CD14-positive monocyte (primary cell): Measurements from ENCODE around the gene CTBP2. TPM values are rescaled to one million over a fixed set of nuclear protein-coding genes. Genes with fewer than 3 reads are reported as not detected.
A peak's percentile ranks its signal among the peaks of the same experiment; 100 is the strongest.

ENCODE experiments used
- DNase-seq, 3 donors: peaks; one replicate each; pipeline ENCODE4 v3.0.0-alpha.2; 2011 to 2022
- H2AFZ ChIP-seq: 2 replicates; pipeline ENCODE4 v1.6.0; 2012; ENCODE audit warnings: mild to moderate bottlenecking, low read depth, low read length, inconsistent platforms; ENCODE audit not compliant: insufficient read depth, poor library complexity, severe bottlenecking
- H3K27ac ChIP-seq, 2 donors: 1 replicate in 1 of 2; 2 replicates in 1 of 2; pipeline ENCODE4 v1.5.1; 2012 to 2013; ENCODE audit warnings: low read length in 2 of 2, control low read depth in 1 of 2, inconsistent platforms in 1 of 2, low read depth in 1 of 2, mild to moderate bottlenecking in 1 of 2
- H3K27me3 ChIP-seq, 2 donors: one replicate each; pipeline versions ENCODE4 v1.6.0 to v1.6.1; 2011 to 2013; ENCODE audit warnings: low read length in 2 of 2; ENCODE audit not compliant: control insufficient read depth in 2 of 2, insufficient read depth in 2 of 2
- H3K36me3 ChIP-seq, 2 donors: replicated peaks in 1 of 2; 1 replicate in 1 of 2; 2 replicates in 1 of 2; pipeline versions ENCODE4 v1.5.1 to v1.6.1; 2012 to 2013; ENCODE audit warnings: low read length in 2 of 2, control low read depth in 1 of 2, inconsistent platforms in 1 of 2, mild to moderate bottlenecking in 1 of 2; ENCODE audit not compliant: insufficient read depth in 2 of 2, control insufficient read depth in 1 of 2
- H3K4me1 ChIP-seq, 2 donors: 1 replicate in 1 of 2; 2 replicates in 1 of 2; pipeline versions ENCODE4 v1.5.1 to v1.6.1; 2012 to 2013; ENCODE audit warnings: low read length in 2 of 2, control low read depth in 1 of 2, inconsistent platforms in 1 of 2, mild to moderate bottlenecking in 1 of 2, moderate library complexity in 1 of 2; ENCODE audit not compliant: insufficient read depth in 2 of 2, control insufficient read depth in 1 of 2
- H3K4me2 ChIP-seq: replicated peaks from 2 replicates; pipeline ENCODE3; 2012; ENCODE audit warnings: low read length, moderate library complexity, mild to moderate bottlenecking; ENCODE audit not compliant: poor library complexity, severe bottlenecking; ENCODE audit errors: extremely low read depth
- H3K4me3 ChIP-seq, 3 experiments: fragments of 200-600 bp in 1 of 3; sonication (generic) in 1 of 3; replicated peaks in 1 of 3; 1 replicate in 2 of 3; 2 replicates in 1 of 3; pipeline ENCODE4 v1.5.1; 2011 to 2013; ENCODE audit warnings: low read length in 3 of 3, mild to moderate bottlenecking in 3 of 3, control low read depth in 2 of 3, low read depth in 2 of 3, inconsistent platforms in 1 of 3, moderate library complexity in 1 of 3
- H3K79me2 ChIP-seq: 2 replicates; pipeline ENCODE4 v1.6.0; 2012; ENCODE audit warnings: mild to moderate bottlenecking, control low read depth, inconsistent platforms, low read length, moderate library complexity; ENCODE audit not compliant: insufficient read depth
- H3K9ac ChIP-seq: 2 replicates; pipeline ENCODE4 v1.6.0; 2017; ENCODE audit warnings: low read length, mild to moderate bottlenecking; ENCODE audit not compliant: insufficient read depth, poor library complexity, severe bottlenecking
- H3K9me3 ChIP-seq, 2 donors: replicated peaks in 1 of 2; 1 replicate in 1 of 2; 2 replicates in 1 of 2; pipeline versions ENCODE4 v1.5.1 to v1.6.1; 2012 to 2013; ENCODE audit warnings: low read length in 2 of 2, control low read depth in 1 of 2; ENCODE audit not compliant: control insufficient read depth in 1 of 2, insufficient read depth in 1 of 2
- H4K20me1 ChIP-seq: 2 replicates; pipeline ENCODE4 v1.6.0; 2012; ENCODE audit warnings: mild to moderate bottlenecking, low read length, control low read depth, moderate library complexity; ENCODE audit not compliant: insufficient read depth
- H3K27ac Mint-ChIP-seq, 7 donors: one replicate each; pipeline ENCODE4 v1.8.0; 2020; ENCODE audit warnings: mild to moderate bottlenecking in 7 of 7, mixed read lengths in 7 of 7, moderate library complexity in 6 of 7, inconsistent platforms in 2 of 7
- H3K27me3 Mint-ChIP-seq, 3 donors: one replicate each; pipeline ENCODE4 v1.8.0; 2021 to 2022; ENCODE audit warnings: low read depth in 3 of 3, mild to moderate bottlenecking in 3 of 3, mixed read lengths in 3 of 3, moderate library complexity in 3 of 3, inconsistent platforms in 1 of 3
- H3K36me3 Mint-ChIP-seq, 2 donors: one replicate each; pipeline ENCODE4 v1.8.0; 2020; ENCODE audit warnings: mixed read lengths in 2 of 2, inconsistent platforms in 1 of 2, mild to moderate bottlenecking in 1 of 2
- H3K4me1 Mint-ChIP-seq: one replicate; pipeline ENCODE4 v1.8.0; 2020; ENCODE audit warnings: mild to moderate bottlenecking, mixed read lengths
- H3K4me3 Mint-ChIP-seq, 2 donors: one replicate each; pipeline ENCODE4 v1.8.0; 2020; ENCODE audit warnings: mild to moderate bottlenecking in 2 of 2, mixed read lengths in 2 of 2, moderate library complexity in 1 of 2
- H3K9me3 Mint-ChIP-seq, 7 donors: one replicate each; pipeline ENCODE4 v1.8.0; 2020 to 2022; ENCODE audit warnings: mixed read lengths in 7 of 7, mild to moderate bottlenecking in 6 of 7, moderate library complexity in 6 of 7, inconsistent platforms in 2 of 7
- WGBS: methylation state at CpG from one replicate; pipeline ENCODE4 v1.1.5; 2013; ENCODE audit warnings: missing lambda C conversion rate; ENCODE audit not compliant: insufficient coverage; 5-methylcytosine and 5-hydroxymethylcytosine counted together
- intact Hi-C, 2 donors: fragments of 100-400 bp; cut with micrococcal nuclease; formaldehyde crosslinking; loops; one replicate each; pipeline versions ENCODE4 v1.15.0 to v1.15.1; 2023
- polyA plus RNA-seq, 3 donors: library from polyadenylated mRNA; depleted of rRNA in 1 of 3; unstranded in 2 of 3; stranded (reverse) in 1 of 3; fragments of 300-500 nt in 2 of 3; fragments of >200 nt in 1 of 3; fragmentation: Illumina TruSeq in 2 of 3; gene quantifications; 1 replicate in 2 of 3; 2 replicates in 1 of 3; pipeline ENCODE4 v1.2.3, GENCODE V29; 2012 to 2021
- TF ChIP-seq, protein P1 (sequence below): fragments of 200-600 bp; IDR thresholded peaks from one replicate; pipeline ENCODE4 v1.8.0; 2022; ENCODE audit warnings: antibody characterized with exemption, mild to moderate bottlenecking

The CTBP2 gene
- polyA plus RNA-seq, 3 donors: 40.9 to 87.1 (median 41.1) TPM

DNA sequence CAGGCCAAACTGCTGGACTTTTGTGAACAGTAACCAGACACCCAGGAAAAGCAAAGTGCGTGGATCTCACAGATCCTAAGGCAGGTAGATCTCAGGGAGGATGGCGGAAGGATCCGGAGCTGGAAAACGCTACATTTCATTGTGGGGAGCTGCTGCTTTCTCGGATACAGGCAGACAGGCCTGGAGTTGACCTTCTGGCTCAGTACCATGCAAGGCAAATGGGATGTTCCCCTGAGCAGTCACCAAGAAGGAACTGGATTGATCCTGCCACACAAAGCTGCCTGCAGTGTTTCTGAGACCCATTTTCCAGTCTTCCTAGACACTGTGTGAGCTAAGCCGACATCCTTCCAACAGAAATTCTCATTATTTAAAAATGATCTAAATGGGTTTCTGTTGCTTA is 152.9 kb downstream of the CTBP2 start:
- intact Hi-C loops: no loop called here
- H3K9me3 Mint-ChIP-seq: peaks cover 0 to 2% (median 0%) of the 10 kb centered on the region in 7 donors
- no peak overlapping the region for H3K27ac ChIP-seq
- no peak for DNase-seq
- no peak overlapping the region for H3K4me3 ChIP-seq
- peaks cover 100% of the 10 kb centered on the region for H4K20me1 ChIP-seq
- WGBS: 93% methylated on average over 5 of the region's 6 CpGs
- no peak overlapping the region for H2AFZ ChIP-seq
- H3K4me1 ChIP-seq: no peaks in the 10 kb centered on the region
- H3K27ac Mint-ChIP-seq: peak overlapping the region in 1 of 7 donors; percentile 8
- H3K4me2 ChIP-seq: no peak overlapping the region
- H3K79me2 ChIP-seq: peaks cover 80% of the 10 kb centered on the region
- no peaks in the 10 kb centered on the region for H3K4me1 Mint-ChIP-seq
- TF ChIP-seq, protein P1, sequence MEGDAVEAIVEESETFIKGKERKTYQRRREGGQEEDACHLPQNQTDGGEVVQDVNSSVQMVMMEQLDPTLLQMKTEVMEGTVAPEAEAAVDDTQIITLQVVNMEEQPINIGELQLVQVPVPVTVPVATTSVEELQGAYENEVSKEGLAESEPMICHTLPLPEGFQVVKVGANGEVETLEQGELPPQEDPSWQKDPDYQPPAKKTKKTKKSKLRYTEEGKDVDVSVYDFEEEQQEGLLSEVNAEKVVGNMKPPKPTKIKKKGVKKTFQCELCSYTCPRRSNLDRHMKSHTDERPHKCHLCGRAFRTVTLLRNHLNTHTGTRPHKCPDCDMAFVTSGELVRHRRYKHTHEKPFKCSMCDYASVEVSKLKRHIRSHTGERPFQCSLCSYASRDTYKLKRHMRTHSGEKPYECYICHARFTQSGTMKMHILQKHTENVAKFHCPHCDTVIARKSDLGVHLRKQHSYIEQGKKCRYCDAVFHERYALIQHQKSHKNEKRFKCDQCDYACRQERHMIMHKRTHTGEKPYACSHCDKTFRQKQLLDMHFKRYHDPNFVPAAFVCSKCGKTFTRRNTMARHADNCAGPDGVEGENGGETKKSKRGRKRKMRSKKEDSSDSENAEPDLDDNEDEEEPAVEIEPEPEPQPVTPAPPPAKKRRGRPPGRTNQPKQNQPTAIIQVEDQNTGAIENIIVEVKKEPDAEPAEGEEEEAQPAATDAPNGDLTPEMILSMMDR: no peak
- H3K36me3 ChIP-seq: peaks cover 49 to 84% of the 10 kb centered on the region in 2 donors
- H3K36me3 Mint-ChIP-seq: peaks cover 31 to 73% of the 10 kb centered on the region in 2 donors
- peaks cover 0 to 3% (median 0%) of the 10 kb centered on the region in 3 donors for H3K27me3 Mint-ChIP-seq
- no peaks in the 10 kb centered on the region for H3K9me3 ChIP-seq
- no peak overlapping the region for H3K4me3 Mint-ChIP-seq
- H3K27me3 ChIP-seq: no peaks in the 10 kb centered on the region
- H3K9ac ChIP-seq: no peak overlapping the region

DNA sequence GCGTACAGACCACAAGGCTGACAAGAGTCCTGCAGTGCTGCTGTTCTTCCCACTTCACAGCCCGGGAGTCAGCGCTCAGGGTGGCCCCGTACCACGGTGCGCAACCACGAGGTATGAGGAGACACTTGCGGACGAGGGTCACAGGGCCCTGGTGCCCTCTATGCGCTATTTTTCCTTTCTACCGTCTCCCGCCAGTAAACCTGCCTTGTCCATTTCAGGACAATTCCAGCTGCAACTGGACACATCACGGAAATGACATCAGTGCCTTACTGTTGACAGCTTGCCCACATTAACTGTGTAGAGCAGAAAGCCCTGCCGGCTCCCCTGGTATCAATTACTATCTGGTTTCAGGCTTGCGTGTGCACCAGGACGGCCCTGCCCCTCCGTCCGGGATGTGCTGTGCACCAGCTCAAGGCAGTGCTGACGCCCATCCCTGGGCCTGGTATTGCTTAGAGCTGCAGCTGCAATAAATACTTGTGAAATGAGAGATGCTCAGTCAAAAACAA is 153.4 kb downstream of the CTBP2 start:
- DNase-seq: no peak
- Mint-ChIP-seq H3K27ac (no peak overlapping the region), H3K4me1 (no peaks in the 10 kb centered on the region), H3K9me3 (peaks cover 0 to 2% (median 0%) of the 10 kb centered on the region in 7 donors), H3K4me3 (no peak overlapping the region), H3K27me3 (peaks cover 0 to 2% (median 0%) of the 10 kb centered on the region in 3 donors), H3K36me3 (peaks cover 29 to 73% of the 10 kb centered on the region in 2 donors)
- Histone ChIP-seq H2AFZ (no peak overlapping the region), H3K4me2 (no peak overlapping the region), H3K4me1 (no peaks in the 10 kb centered on the region), H3K9ac (no peak overlapping the region), H3K4me3 (no peak overlapping the region), H3K27ac (no peak overlapping the region), H3K27me3 (no peaks in the 10 kb centered on the region), H3K36me3 (peaks cover 50 to 84% of the 10 kb centered on the region in 2 donors), H3K9me3 (no peaks in the 10 kb centered on the region), H4K20me1 (peaks cover 100% of the 10 kb centered on the region), H3K79me2 (peaks cover 75% of the 10 kb centered on the region)
- WGBS: 92% methylated on average over 18 of the region's 19 CpGs
- TF ChIP-seq, protein P1: no peak
- intact Hi-C loops: no loop called here
